KMS-11 (cell line): ENCODE measurements around the gene NYNRIN.

ENCODE experiments used
- H2AFZ ChIP-seq: fragments of 200-600 bp; sonication (generic); 2 replicates; pipeline ENCODE4 v1.6.1; 2016; ENCODE audit warnings: antibody characterized with exemption, mixed run types, low read depth
- H3K27ac ChIP-seq: fragments of 200-600 bp; sonication (generic); 2 replicates; pipeline ENCODE4 v1.6.1; 2016; ENCODE audit warnings: mild to moderate bottlenecking, mixed run types
- H3K27me3 ChIP-seq: fragments of 200-600 bp; sonication (generic); 2 replicates; pipeline ENCODE4 v1.6.1; 2017; ENCODE audit warnings: mild to moderate bottlenecking, low read depth, mixed run types, moderate library complexity; ENCODE audit not compliant: insufficient read depth
- H3K36me3 ChIP-seq: fragments of 200-600 bp; sonication (generic); 2 replicates; pipeline ENCODE4 v1.6.1; 2017; ENCODE audit warnings: mild to moderate bottlenecking, mixed run types; ENCODE audit not compliant: insufficient read depth
- H3K4me1 ChIP-seq: fragments of 200-600 bp; sonication (generic); 2 replicates; pipeline ENCODE4 v1.6.1; 2016; ENCODE audit warnings: mild to moderate bottlenecking, low read depth, mixed run types; ENCODE audit not compliant: poor library complexity, severe bottlenecking
- H3K4me2 ChIP-seq: fragments of 200-600 bp; sonication (generic); 2 replicates; pipeline ENCODE4 v1.7.0; 2016; ENCODE audit warnings: mild to moderate bottlenecking, mixed run types
- H3K4me3 ChIP-seq: fragments of 200-600 bp; sonication (generic); IDR thresholded peaks from 2 replicates; pipeline ENCODE4 v1.6.1; 2017; ENCODE audit warnings: low read depth, low read length, mixed read lengths; ENCODE audit not compliant: insufficient read depth
- H3K79me2 ChIP-seq: fragments of 200-600 bp; sonication (generic); 2 replicates; pipeline ENCODE4 v1.6.1; 2016; ENCODE audit warnings: low read depth, mixed run types; ENCODE audit not compliant: insufficient read depth
- H3K9ac ChIP-seq: fragments of 200-600 bp; sonication (generic); 2 replicates; pipeline ENCODE4 v1.6.1; 2016; ENCODE audit warnings: mild to moderate bottlenecking, mixed run types
- H4K20me1 ChIP-seq: fragments of 200-600 bp; sonication (generic); 2 replicates; pipeline ENCODE4 v1.6.1; 2016; ENCODE audit warnings: mild to moderate bottlenecking, mixed run types; ENCODE audit not compliant: insufficient read depth
- TF ChIP-seq, protein P1 (sequence below): fragments of 200-600 bp; sonication (generic); conservative IDR thresholded peaks from 2 replicates; pipeline ENCODE4 v1.6.1; 2017; ENCODE audit warnings: low read depth, mild to moderate bottlenecking, antibody characterized with exemption, low read length, moderate library complexity, mixed read lengths

The NYNRIN gene

DNA sequence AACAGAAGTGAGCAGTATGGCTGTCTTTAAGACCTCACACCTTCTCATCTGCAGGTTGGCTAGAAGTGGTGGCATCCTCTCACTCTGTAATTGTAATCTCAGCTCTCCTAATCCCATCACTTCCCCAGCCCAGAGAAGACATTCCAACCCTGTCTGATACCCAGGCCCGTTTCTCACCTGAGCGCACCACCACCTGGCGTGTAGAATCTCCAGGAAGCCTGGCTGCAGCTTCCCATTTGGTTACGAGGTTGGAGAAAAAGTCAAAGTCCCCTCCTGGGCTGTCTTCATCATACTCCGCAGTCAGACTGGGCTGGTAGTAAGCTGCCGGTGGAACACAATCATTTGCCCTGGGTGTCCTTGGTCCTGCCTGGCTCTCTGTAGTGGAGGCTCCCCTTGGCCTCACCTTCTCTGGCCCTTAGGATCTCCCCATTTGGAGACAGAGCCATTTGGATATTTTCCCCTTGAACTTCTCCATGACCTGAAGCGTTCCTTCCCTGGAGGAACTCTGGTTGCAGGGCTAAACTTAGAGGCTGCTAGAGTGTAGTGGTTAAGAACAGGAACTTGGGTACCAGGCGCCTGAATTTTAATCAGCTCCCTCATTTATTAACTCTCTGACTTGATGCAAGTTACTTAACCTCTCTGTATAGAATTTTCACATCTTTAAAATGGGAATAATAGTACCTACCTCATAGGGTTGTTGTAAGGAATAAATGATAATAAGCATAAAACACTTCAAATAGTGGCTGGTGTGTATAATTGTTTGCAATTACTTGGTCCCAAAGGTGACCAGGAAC is 42.0 kb downstream of the NYNRIN start:
- Histone ChIP-seq H3K4me1 (peaks cover 17% of the 10 kb centered on the region), H3K4me2 (no peak overlapping the region; the same call in 1 of the 2 replicates), H2AFZ (no peak overlapping the region), H3K79me2 (no peaks in the 10 kb centered on the region; the same call in 1 of the 2 replicates), H3K4me3 (no peak overlapping the region), H3K9ac (no peak overlapping the region), H4K20me1 (no peaks in the 10 kb centered on the region), H3K36me3 (no peaks in the 10 kb centered on the region), H3K27me3 (no peaks in the 10 kb centered on the region), H3K27ac (no peak overlapping the region)
- TF ChIP-seq, protein P1, sequence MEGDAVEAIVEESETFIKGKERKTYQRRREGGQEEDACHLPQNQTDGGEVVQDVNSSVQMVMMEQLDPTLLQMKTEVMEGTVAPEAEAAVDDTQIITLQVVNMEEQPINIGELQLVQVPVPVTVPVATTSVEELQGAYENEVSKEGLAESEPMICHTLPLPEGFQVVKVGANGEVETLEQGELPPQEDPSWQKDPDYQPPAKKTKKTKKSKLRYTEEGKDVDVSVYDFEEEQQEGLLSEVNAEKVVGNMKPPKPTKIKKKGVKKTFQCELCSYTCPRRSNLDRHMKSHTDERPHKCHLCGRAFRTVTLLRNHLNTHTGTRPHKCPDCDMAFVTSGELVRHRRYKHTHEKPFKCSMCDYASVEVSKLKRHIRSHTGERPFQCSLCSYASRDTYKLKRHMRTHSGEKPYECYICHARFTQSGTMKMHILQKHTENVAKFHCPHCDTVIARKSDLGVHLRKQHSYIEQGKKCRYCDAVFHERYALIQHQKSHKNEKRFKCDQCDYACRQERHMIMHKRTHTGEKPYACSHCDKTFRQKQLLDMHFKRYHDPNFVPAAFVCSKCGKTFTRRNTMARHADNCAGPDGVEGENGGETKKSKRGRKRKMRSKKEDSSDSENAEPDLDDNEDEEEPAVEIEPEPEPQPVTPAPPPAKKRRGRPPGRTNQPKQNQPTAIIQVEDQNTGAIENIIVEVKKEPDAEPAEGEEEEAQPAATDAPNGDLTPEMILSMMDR: no peak

DNA sequence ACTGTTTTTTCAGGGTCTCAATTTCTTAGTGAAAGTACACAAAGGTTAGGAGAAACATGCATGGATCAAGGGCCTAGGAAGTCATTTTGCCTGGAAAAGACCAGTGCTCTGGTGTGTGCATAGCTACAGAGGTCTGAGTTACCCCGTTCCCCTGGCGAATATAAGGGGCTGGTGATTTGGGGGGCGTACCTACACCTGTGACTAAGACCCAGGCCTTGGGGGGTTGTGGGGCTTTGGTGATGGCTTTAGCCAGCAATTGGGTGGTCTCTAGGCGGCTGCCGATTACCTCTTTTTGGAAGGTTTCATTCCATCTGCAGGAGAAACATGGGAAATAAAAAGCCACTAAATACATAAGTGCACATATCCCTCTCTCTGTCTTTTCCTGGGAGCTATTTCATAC is 42.7 kb downstream of the NYNRIN start:
- Histone ChIP-seq H3K27ac (peak overlapping the region; percentile 68; the same call in 1 of the 2 replicates), H3K4me3 (no peak overlapping the region), H3K79me2 (no peaks in the 10 kb centered on the region; the same call in 1 of the 2 replicates), H3K4me1 (peaks cover 15% of the 10 kb centered on the region), H3K4me2 (peak overlapping the region; percentile 68), H2AFZ (peak overlapping the region; percentile 63; the same call in 1 of the 2 replicates), H3K36me3 (no peaks in the 10 kb centered on the region), H3K9ac (peak overlapping the region; percentile 79; the same call in 1 of the 2 replicates), H3K27me3 (no peaks in the 10 kb centered on the region), H4K20me1 (no peaks in the 10 kb centered on the region)
- TF ChIP-seq, protein P1: no peak

DNA sequence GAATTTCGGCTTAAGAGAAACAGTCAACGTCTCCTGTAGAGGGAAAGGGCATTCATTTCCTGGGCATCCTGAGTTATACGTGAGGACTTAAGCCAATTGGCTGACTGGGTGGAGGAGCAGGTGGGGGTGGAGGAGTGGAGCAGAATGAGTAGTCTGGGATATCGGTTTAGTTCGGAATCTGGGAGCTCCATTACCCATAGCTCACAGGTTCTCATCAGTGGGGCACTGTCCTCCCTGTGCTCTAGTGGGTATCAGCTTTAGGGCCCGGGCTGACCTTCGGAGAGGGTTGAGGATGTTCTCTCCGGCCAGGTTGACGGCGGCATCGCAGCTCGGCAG is 43.1 kb downstream of the NYNRIN start:
- Histone ChIP-seq H4K20me1 (no peaks in the 10 kb centered on the region), H3K4me2 (peak overlapping the region; percentile 68), H3K9ac (peak overlapping the region; percentile 79; the same call in 1 of the 2 replicates), H3K4me1 (peaks cover 12% of the 10 kb centered on the region), H3K27me3 (no peaks in the 10 kb centered on the region), H2AFZ (peak overlapping the region; percentile 63; the same call in 1 of the 2 replicates), H3K79me2 (no peaks in the 10 kb centered on the region; the same call in 1 of the 2 replicates), H3K27ac (peak overlapping the region; percentile 68), H3K36me3 (no peaks in the 10 kb centered on the region), H3K4me3 (no peak overlapping the region)
- TF ChIP-seq, protein P1: no peak

DNA sequence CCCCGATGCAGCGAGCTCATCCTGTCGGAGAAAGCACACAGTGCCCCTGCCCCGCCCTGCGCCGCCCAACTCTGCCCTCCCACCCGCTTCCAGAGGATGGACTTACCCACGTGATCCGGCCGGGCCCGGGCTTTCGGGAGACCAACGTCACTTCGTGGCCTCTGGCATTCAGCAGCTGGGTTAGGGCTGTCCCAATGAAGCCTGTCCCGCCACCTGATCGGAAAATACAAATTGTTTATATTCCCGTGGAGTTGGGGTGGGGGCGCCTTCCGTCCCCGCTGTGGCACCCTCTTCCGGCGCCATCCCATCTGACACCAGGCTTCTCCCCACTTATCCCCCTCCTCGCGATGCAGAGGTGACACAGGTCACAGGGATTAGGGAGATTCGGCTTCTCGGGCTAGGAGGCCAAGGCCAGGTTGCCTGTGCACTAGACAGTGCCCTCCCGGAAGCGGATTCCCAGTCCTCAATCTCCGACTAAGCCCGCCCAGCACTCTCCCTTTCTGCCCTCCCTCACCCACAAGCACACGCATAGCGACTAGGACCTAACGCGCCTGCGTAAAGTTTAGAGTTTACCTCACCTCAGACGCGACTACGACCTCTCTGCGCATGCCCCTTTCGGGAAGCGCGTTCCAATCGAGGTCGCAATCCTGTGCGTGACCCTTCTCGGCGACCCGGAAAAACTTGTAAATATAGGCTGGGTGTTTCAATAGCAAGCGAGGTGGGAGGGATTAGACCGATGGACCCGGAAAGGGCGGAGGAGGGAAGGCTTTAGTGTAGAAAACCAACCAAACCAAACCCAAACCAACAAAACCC is 43.6 kb downstream of the NYNRIN start, which contains the start of gene SDR39U1:
SDR39U1 (minus strand) TSS at position 537 of the 813 bp plus-strand sequence; CDS start at position 530, 7 bp downstream.
- peaks cover 12% of the 10 kb centered on the region for H3K4me1 ChIP-seq
- peak within 1 kb of the TSS; percentile 75 for H2AFZ ChIP-seq

More for the DNA sequence above, 43.6 kb downstream of the NYNRIN start, which contains the start of gene SDR39U1:
- Histone ChIP-seq H3K4me3 (no peak within 1 kb of the TSS), H3K9ac (peak within 1 kb of the TSS; percentile 79), H3K79me2 (no peaks in the 10 kb centered on the region; the same call in 1 of the 2 replicates), H4K20me1 (no peaks in the 10 kb centered on the region), H3K27me3 (no peaks in the 10 kb centered on the region), H3K27ac (peak within 1 kb of the TSS; percentile 68), H3K36me3 (no peaks in the 10 kb centered on the region), H3K4me2 (peak within 1 kb of the TSS; percentile 68)
- TF ChIP-seq, protein P1: no peak
